ENCODE results near the gene QRSL1.

Gene QRSL1

DNA sequence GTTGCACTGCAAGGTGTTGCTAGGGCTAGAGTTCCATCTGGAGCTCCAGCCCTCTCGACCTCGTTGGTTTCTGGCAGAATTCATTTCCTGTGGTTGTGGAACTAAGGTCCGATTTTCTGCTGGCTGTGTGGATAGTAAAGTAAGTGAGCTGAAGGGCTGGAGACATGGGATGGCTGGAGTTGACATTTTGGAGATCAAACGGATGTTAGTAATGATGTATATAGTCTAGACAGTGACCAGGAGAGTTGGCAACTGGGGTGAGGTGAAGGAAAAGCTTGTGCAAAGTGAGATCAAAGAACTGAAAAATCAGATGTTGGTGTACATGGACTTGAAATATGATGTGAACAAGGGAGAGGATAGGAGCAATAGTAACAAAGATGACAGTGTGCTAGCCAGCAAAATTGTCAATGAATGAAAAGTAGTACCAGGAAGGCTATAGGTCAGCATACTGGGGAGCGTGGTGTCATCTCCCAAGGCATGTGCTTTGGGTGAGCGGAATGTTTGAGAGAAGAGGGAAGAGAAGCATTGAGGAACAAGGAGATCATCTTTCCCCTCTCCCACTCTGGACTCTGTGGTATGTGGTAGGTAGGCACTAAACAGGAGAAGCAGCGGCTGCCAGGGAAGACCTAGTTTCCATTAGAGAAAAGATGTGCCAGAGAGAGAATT lies 7.8 kb downstream of the QRSL1 start:
- Mint-ChIP-seq H3K4me1 (ENCODE audit: low read depth) (peaks cover 50% of the 10 kb centered on the region), H3K4me3 (peak overlapping the region; percentile 53), H3K36me3 (ENCODE audit: low read depth) (peaks cover 25% of the 10 kb centered on the region), H3K27ac (peak overlapping the region; percentile 81), H3K27me3 (no peaks in the 10 kb centered on the region), H3K9me3 (no peaks in the 10 kb centered on the region)
- intact Hi-C loops (cut with micrococcal nuclease) = loop anchor here (1.0 kb wide), 1 partner anchor 8 kb away; the partner anchor contains the start of genes QRSL1 and RTN4IP1

DNA sequence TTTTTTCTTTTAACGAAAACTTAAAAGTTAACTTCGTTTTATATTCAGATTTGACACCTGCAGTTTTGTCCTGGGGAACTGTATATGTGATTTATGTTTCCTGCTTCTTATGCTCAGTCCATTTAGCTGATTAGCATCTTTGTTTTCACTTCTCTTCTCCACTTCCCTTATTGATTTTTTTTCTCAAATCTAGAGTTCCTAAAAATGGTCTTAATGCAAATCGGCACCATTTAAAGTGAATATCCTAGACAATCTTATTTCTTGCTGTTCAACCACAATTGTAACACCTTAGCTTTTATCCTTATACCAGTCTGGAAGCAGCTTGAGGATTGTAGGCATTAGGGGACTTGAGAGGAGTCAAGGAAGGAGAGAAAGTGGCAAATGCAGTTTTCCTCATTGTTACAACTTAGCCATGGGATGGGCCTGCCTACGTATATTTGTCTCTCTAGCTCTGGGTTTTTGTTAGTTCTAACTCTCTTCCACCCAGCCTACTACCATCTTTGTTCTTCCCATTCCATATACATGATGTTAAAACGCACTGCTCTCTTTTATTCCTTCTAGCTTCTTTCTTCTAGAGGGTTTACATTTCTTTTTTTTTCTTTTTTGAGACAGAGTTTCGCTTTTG lies 8.5 kb downstream of the QRSL1 start:
- Mint-ChIP-seq H3K36me3 (ENCODE audit: low read depth) (peaks cover 28% of the 10 kb centered on the region), H3K27ac (peak overlapping the region; percentile 81), H3K27me3 (no peaks in the 10 kb centered on the region), H3K9me3 (no peaks in the 10 kb centered on the region), H3K4me3 (no peak overlapping the region), H3K4me1 (ENCODE audit: low read depth) (peaks cover 50% of the 10 kb centered on the region)
- intact Hi-C loops (cut with micrococcal nuclease) = loop anchor here (1.0 kb wide), 1 partner anchor 9 kb away; the partner anchor contains the start of genes QRSL1 and RTN4IP1

DNA sequence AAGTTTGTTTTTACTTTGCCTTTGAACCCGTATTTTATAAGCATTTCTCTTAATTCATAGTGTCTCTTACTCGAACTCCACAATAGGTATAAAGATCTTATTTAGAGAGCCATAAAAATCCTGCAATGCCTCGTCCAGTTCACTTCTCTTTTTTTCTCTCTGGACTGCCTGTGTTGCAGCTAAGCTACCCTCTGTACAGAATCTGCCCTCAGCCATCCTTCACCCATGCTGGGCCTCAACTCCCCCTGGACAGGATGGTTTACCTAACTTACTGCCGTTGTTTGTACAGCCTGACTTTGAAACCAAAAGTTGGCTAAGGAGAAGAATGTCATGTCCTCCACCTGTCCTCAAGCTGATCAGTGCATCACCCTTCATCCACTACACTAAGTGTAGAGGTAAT lies 10.4 kb downstream of the QRSL1 start:
- peaks cover 41% of the 10 kb centered on the region for H3K36me3 Mint-ChIP-seq (ENCODE audit: low read depth)
- intact Hi-C loops (cut with micrococcal nuclease) = no loop called here
- no peaks in the 10 kb centered on the region for H3K9me3 Mint-ChIP-seq
- no peaks in the 10 kb centered on the region for H3K27me3 Mint-ChIP-seq
- H3K4me1 Mint-ChIP-seq (ENCODE audit: low read depth) = peaks cover 41% of the 10 kb centered on the region
- peak overlapping the region; percentile 41 for H3K27ac Mint-ChIP-seq
- no peak overlapping the region for H3K4me3 Mint-ChIP-seq

DNA sequence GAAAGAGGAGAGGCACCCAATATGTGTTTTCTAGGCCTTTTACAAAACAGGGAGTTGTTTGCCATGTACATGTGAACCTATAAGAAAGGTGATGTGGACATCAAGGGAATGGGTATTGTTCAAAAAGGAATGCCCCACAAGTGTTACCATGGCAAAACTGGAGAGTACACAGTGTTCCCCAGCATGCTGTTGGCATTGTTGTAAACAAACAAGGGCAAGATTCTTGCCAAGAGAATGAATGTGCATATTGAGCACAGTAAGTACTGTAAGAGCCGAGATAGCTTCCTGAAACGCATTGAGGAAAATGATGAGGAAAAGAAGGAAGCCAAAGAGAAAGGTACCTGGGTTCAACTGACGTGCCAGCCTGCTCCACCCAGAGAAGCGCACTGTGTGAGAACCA lies 13.1 kb downstream of the QRSL1 start:
- intact Hi-C loops (cut with micrococcal nuclease) = no loop called here
- Mint-ChIP-seq H3K27ac (no peak overlapping the region), H3K9me3 (no peaks in the 10 kb centered on the region), H3K4me1 (ENCODE audit: low read depth) (peaks cover 26% of the 10 kb centered on the region), H3K27me3 (no peaks in the 10 kb centered on the region), H3K4me3 (no peak overlapping the region), H3K36me3 (ENCODE audit: low read depth) (peaks cover 60% of the 10 kb centered on the region)

DNA sequence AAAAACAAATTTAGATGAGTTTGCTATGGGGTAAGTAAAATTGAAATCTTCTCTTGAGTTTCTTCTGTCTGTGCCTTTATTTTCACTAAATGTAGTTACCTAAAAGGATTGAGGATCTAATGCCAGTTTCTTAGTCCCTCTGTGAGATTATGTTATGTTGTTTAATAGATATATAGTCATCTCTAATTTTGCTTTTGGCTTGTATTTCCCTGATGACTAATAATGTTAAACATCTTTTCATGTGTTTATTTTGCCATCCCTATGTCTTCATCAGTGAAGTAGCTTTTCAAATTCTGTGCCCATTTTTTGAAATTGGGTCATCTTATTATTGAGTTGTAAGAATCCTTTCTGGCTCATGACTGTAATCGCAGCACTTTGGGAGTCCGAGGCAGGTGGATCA lies 13.7 kb downstream of the QRSL1 start:
- Mint-ChIP-seq H3K27me3 (no peaks in the 10 kb centered on the region), H3K27ac (no peak overlapping the region), H3K9me3 (no peaks in the 10 kb centered on the region), H3K4me3 (no peak overlapping the region), H3K36me3 (ENCODE audit: low read depth) (peaks cover 60% of the 10 kb centered on the region), H3K4me1 (ENCODE audit: low read depth) (peaks cover 20% of the 10 kb centered on the region)
- intact Hi-C loops (cut with micrococcal nuclease) = no loop called here

DNA sequence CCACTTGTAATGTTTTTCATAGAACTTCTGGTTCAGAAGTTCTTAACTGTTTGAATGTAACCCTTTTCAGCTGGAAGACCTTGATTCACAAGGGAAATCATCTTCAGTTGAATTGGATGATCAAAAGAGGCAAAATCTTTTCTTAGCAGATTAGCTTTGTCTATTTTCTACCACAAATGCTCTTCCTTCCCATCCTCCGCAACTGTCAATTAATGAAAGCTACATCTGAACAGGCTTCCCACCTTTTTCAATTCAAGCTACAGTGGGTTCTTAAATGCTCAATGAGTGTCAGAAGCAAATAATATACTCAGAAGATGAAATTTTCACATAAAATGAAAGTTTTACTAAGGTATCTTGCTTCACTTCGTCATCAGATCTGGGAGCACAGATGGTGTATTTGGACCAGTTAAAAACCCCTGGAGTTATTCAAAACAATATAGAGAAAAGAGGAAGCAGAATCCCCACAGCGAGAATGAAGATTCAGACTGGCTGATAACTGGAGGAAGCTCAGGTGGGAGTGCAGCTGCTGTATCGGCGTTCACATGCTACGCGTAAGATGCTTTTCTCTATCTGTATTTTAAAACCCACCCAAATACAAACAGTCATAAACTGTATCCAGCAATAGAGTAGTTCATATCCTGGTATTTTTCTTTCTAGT lies 19.4 kb downstream of the QRSL1 start:
- intact Hi-C loops (cut with micrococcal nuclease) = no loop called here
- H3K4me1 Mint-ChIP-seq (ENCODE audit: low read depth) = no peaks in the 10 kb centered on the region
- H3K36me3 Mint-ChIP-seq (ENCODE audit: low read depth) = peaks cover 63% of the 10 kb centered on the region
- H3K9me3 Mint-ChIP-seq = no peaks in the 10 kb centered on the region
- no peak overlapping the region for H3K4me3 Mint-ChIP-seq
- H3K27me3 Mint-ChIP-seq = no peaks in the 10 kb centered on the region
- no peak overlapping the region for H3K27ac Mint-ChIP-seq

DNA sequence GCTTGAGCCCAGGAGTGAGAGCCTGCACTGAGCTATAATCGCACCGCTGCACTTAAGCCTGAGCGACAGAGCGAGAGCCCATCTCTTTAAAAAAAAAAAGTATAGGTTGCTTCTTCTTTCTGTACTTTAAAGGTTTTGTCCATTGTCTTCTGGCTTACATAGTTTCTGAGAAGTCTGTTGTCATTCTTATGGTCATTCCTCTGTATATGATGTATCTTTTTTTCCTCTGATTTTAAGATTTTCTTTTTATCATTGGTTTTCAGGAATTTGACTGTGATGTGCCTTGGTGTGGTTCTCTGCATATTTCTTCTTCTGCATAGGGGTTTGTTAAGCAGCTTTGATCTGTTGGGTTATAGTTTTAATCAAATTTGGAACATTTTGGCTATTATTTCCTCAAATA lies 29.1 kb downstream of the QRSL1 start:
- H3K27me3 Mint-ChIP-seq = no peaks in the 10 kb centered on the region
- peaks cover 99% of the 10 kb centered on the region for H3K36me3 Mint-ChIP-seq (ENCODE audit: low read depth)
- no peaks in the 10 kb centered on the region for H3K4me1 Mint-ChIP-seq (ENCODE audit: low read depth)
- H3K4me3 Mint-ChIP-seq = no peak overlapping the region
- intact Hi-C loops (cut with micrococcal nuclease) = no loop called here
- no peak overlapping the region for H3K27ac Mint-ChIP-seq
- peaks cover 36% of the 10 kb centered on the region for H3K9me3 Mint-ChIP-seq

DNA sequence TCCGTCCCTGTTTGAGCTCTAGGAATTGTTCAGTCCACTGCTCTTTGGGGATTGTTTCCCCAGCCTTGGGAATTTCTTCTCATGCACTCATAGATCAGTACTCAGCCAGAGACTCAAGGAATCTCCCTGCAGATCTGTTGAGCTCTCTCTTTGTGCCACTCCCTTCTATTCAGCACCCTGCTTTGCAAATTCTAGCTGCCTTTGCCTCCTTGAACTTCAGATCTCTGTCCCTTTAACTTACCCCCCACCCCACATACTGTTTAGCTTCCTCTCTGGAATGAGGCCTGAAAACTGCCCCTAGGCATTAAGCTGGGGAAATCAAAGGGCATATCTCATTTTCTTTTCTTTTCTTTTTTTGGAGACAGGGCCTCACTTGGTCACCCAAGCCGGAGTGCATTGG lies 30.5 kb downstream of the QRSL1 start:
- no peaks in the 10 kb centered on the region for H3K4me1 Mint-ChIP-seq (ENCODE audit: low read depth)
- peaks cover 99% of the 10 kb centered on the region for H3K36me3 Mint-ChIP-seq (ENCODE audit: low read depth)
- H3K4me3 Mint-ChIP-seq = no peak overlapping the region
- H3K9me3 Mint-ChIP-seq = peaks cover 36% of the 10 kb centered on the region
- intact Hi-C loops (cut with micrococcal nuclease) = no loop called here
- no peaks in the 10 kb centered on the region for H3K27me3 Mint-ChIP-seq
- H3K27ac Mint-ChIP-seq = no peak overlapping the region

DNA sequence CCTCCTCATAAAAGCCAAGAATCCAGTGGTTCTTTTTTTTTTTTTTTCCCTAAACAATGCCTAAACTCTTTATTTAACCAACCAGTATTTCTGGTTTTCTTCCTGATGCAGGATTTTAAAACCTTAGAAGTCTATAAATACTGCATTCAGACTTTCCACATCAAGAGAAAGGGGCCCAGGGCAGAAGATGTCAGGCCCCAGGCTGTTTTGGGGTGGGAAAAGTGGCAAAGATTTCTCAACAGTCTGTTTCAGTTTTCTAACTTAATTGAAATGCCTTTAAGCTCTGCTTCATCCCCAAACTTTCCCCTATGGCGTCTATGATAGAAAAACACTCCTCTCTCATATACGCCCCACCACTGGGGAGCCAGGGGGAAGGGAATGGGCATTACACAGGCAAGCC lies 33.1 kb downstream of the QRSL1 start:
- Mint-ChIP-seq H3K4me1 (ENCODE audit: low read depth) (peaks cover 12% of the 10 kb centered on the region), H3K27ac (no peak overlapping the region), H3K9me3 (peaks cover 31% of the 10 kb centered on the region), H3K36me3 (ENCODE audit: low read depth) (peaks cover 83% of the 10 kb centered on the region), H3K4me3 (no peak overlapping the region), H3K27me3 (no peaks in the 10 kb centered on the region)
- intact Hi-C loops (cut with micrococcal nuclease) = no loop called here

DNA sequence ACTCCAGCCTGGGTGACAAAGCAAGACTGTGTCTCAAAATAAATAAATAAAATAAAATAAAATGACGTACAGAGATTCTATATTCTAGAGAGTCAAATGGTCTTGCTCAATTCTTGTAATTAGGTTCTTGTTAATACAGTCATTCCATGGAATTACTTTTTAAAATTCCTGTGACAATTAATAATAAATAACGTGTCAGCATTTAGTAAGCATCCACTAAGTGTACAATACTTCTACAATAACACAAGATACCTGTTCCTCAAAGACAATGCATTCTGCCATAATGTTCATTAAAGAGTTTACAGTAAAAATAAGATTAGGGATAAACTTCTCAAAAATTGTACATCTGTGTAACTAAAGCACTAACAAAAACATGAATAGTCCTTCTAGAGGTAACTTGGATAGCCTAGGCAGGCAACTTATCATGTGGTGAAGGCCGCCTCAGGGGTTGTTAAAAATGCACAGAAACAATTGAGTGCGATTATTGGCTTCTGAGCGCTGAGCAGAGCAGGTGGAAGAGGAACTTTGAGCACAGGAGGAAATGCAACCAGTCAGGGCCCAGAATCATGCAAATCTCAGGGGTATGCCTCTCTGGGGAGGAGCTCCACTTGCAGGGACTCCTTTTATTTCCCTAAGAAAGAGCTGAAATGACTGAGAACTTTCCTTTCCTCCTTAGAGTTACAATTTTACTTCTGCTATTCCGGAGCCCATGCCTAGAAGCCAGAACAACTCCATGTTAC lies 37.1 kb downstream of the QRSL1 start:
- H3K36me3 Mint-ChIP-seq (ENCODE audit: low read depth) = peaks cover 49% of the 10 kb centered on the region

DNA sequence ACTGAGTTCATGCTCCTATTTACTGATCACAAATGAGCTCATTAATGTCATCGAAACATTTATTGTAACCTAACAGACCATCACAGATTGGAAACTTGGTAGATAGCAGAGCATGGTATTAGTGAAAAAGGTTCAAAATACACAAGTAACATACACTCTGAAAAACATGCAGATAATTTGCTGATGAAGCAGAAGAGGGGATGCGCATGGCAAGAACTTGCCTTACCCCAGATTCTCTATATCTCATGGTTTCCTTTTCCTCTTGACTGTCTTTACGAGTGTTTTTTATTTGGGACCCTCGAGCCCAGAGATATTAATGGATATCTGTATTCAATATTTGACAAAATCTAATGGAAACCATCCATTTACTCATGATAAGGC lies 37.6 kb downstream of the QRSL1 start:
- Mint-ChIP-seq H3K4me3 (no peak overlapping the region), H3K36me3 (ENCODE audit: low read depth) (peaks cover 44% of the 10 kb centered on the region), H3K27ac (no peak overlapping the region), H3K4me1 (ENCODE audit: low read depth) (peaks cover 14% of the 10 kb centered on the region), H3K27me3 (no peaks in the 10 kb centered on the region), H3K9me3 (no peaks in the 10 kb centered on the region)
- intact Hi-C loops (cut with micrococcal nuclease) = no loop called here

More for the DNA sequence above, 37.1 kb downstream of the QRSL1 start:
- H3K4me3 Mint-ChIP-seq = no peak overlapping the region
- no peak overlapping the region for H3K27ac Mint-ChIP-seq
- H3K27me3 Mint-ChIP-seq = no peaks in the 10 kb centered on the region
- intact Hi-C loops (cut with micrococcal nuclease) = no loop called here
- H3K4me1 Mint-ChIP-seq (ENCODE audit: low read depth) = peaks cover 14% of the 10 kb centered on the region
- H3K9me3 Mint-ChIP-seq = no peaks in the 10 kb centered on the region

DNA sequence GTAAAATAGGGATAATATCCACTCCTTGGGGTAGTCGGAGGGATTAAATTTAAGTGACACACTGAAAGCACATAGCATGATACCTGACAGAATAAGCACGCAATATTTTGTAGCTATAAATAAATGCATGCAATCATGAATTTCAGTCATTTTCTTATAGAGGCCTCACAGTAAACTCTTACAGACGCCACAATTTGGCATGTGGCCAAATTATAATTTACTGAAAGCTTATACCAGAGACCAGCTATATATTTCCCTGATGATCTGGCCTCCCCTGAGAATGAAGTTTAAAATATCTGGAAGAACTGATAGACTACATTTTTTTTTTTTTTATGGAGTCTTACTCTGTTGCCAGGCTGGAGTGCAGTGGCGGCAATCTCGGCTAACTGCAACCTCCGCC lies 40.9 kb downstream of the QRSL1 start:
- Mint-ChIP-seq H3K27ac (no peak overlapping the region), H3K4me3 (no peak overlapping the region), H3K9me3 (no peaks in the 10 kb centered on the region), H3K4me1 (ENCODE audit: low read depth) (peaks cover 14% of the 10 kb centered on the region), H3K27me3 (no peaks in the 10 kb centered on the region), H3K36me3 (ENCODE audit: low read depth) (peaks cover 12% of the 10 kb centered on the region)
- intact Hi-C loops (cut with micrococcal nuclease) = no loop called here

DNA sequence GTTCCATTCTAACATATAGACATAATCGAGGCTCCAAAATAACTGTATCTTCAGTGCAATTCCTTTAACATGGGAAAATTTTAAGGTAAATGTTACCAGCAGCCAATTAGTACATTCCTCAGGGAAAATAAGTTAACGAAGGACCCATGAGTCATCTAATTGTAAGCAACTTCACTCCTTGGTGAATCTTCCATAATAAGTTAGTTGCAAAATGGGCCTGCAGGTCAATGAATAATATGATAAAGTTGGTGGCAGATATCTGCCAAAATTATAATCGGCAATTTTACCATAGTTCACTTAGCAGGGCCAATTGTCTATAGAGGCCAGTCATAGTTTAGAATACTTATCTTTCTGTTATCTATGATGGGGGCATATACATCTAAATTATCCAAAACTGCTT lies 42.3 kb downstream of the QRSL1 start:
- no peaks in the 10 kb centered on the region for H3K27me3 Mint-ChIP-seq
- H3K9me3 Mint-ChIP-seq = no peaks in the 10 kb centered on the region
- no peak overlapping the region for H3K4me3 Mint-ChIP-seq
- no peak overlapping the region for H3K27ac Mint-ChIP-seq
- H3K4me1 Mint-ChIP-seq (ENCODE audit: low read depth) = peaks cover 11% of the 10 kb centered on the region
- peaks cover 6% of the 10 kb centered on the region for H3K36me3 Mint-ChIP-seq (ENCODE audit: low read depth)
- intact Hi-C loops (cut with micrococcal nuclease) = no loop called here
